Panc1 (cell line): ENCODE measurements around the gene CTNND2. TPM values are rescaled to one million over a fixed set of nuclear protein-coding genes. Genes with fewer than 3 reads are reported as not detected.
A peak's percentile ranks its signal among the peaks of the same experiment; 100 is the strongest.

ENCODE experiments used
- ATAC-seq: fragments of 200-7000 bp; cut with Tn5 transposase; 2 replicates; pipeline ENCODE4 v1.9.1; 2020; ENCODE audit warnings: mild to moderate bottlenecking, moderate library complexity
- BruUV-seq: library from RNA; stranded (reverse); fragments of 400-500 nt; replicated peaks from 2 replicates; lab custom pipeline; 2021; lab: Mats Ljungman, UMichigan
- CTCF ChIA-PET: fragments of 300-600 bp; sonication (Branson Sonifier 250); formaldehyde crosslinking; loops from one replicate; lab custom pipeline; 2022; ENCODE audit warnings: antibody characterized with exemption; lab: Charles Lee
- POLR2A ChIA-PET: fragments of 300-600 bp; sonication (Branson Sonifier 250); formaldehyde crosslinking; loops from one replicate; lab custom pipeline; 2022; ENCODE audit warnings: antibody characterized with exemption; lab: Charles Lee
- DNase-seq: peaks from one replicate; pipeline ENCODE4 v3.0.0-alpha.2; 2010; ENCODE audit warnings: low read depth, low spot score
- H3K27ac ChIP-seq: 2 replicates; pipeline ENCODE4 v1.5.1; 2011; ENCODE audit warnings: mild to moderate bottlenecking, low read length, inconsistent platforms
- H3K27me3 ChIP-seq: fragments of 200-500 bp; sonication (Bioruptor generic); 2 replicates; pipeline ENCODE4 v1.6.0; 2014; ENCODE audit warnings: low read length, inconsistent platforms; ENCODE audit not compliant: control insufficient read depth, insufficient read depth
- H3K36me3 ChIP-seq: fragments of 200-500 bp; sonication (Bioruptor generic); 2 replicates; pipeline ENCODE4 v1.5.1; 2014; ENCODE audit warnings: inconsistent platforms, mild to moderate bottlenecking, low read length, moderate library complexity; ENCODE audit not compliant: control insufficient read depth, insufficient read depth
- H3K4me1 ChIP-seq: 2 replicates; pipeline ENCODE4 v1.5.1; 2011; ENCODE audit warnings: inconsistent platforms, mild to moderate bottlenecking, low read length, moderate library complexity; ENCODE audit not compliant: control insufficient read depth, insufficient read depth
- H3K4me3 ChIP-seq, 2 experiments: 2 replicates each; pipeline ENCODE4 v1.5.1; 2011 to 2012; ENCODE audit warnings: low read depth in 2 of 2, low read length in 2 of 2, mild to moderate bottlenecking in 2 of 2, inconsistent platforms in 1 of 2, moderate library complexity in 1 of 2
- H3K9me3 ChIP-seq: fragments of 200-500 bp; sonication (Bioruptor generic); 2 replicates; pipeline ENCODE4 v1.5.1; 2014; ENCODE audit warnings: low read depth, mild to moderate bottlenecking, inconsistent platforms, low read length, moderate library complexity; ENCODE audit not compliant: control insufficient read depth, insufficient read depth
- CTCF ChIP-seq: fragments of 450-650 bp; IDR thresholded peaks from 2 replicates; pipeline ENCODE4 v1.5.1; 2017; ENCODE audit warnings: mild to moderate bottlenecking
- POLR2AphosphoS5 ChIP-seq: IDR thresholded peaks from 2 replicates; pipeline ENCODE4 v1.6.1; 2012; ENCODE audit warnings: mild to moderate bottlenecking, low read depth, low read length, moderate library complexity
- REST ChIP-seq, 2 experiments: IDR thresholded peaks; 2 replicates each; pipeline ENCODE4 v1.6.1; 2011 to 2012; ENCODE audit warnings: low read depth in 2 of 2, control low read depth in 1 of 2, low read length in 1 of 2, mild to moderate bottlenecking in 1 of 2, moderate library complexity in 1 of 2; ENCODE audit not compliant: insufficient read depth in 1 of 2
- SIN3A ChIP-seq: IDR thresholded peaks from 2 replicates; pipeline ENCODE4 v1.6.1; 2012; ENCODE audit warnings: low read depth, mild to moderate bottlenecking, low read length, moderate library complexity, borderline replicate concordance; ENCODE audit not compliant: insufficient read depth
- TCF7L2 ChIP-seq: IDR thresholded peaks from 2 replicates; pipeline ENCODE4 v1.6.1; 2011; ENCODE audit warnings: mild to moderate bottlenecking, low read depth, low read length, inconsistent platforms
- in situ Hi-C: cut with HindIII; loops from 2 replicates; pipeline ENCODE4 v1.10.0; 2016; ENCODE audit warnings: low sequenced_read_pairs, low pct_unique_long_range_greater_than_20kb
- intact Hi-C: fragments of 100-400 bp; cut with micrococcal nuclease; formaldehyde crosslinking; loops from one replicate; pipeline ENCODE4 v1.10.0; 2022; ENCODE audit not compliant: unreplicated experiment
- total RNA-seq: library from RNA; stranded (reverse); gene quantifications from one replicate; pipeline ENCODE4 v1.2.1, GENCODE V29; 2021; ENCODE audit not compliant: unreplicated experiment

Gene CTNND2
- total RNA-seq, 1 experiment from 2014 or later, result 1.0 TPM

- ChIA-PET CTCF (no interaction called here), POLR2A (no interaction called here)
- DNase-seq (no peak), ATAC-seq (no peak)
- no peak overlapping the region for H3K27ac ChIP-seq
- no peak overlapping the region for H3K4me3 ChIP-seq
- no peaks in the 10 kb centered on the region for H3K36me3 ChIP-seq
- BruUV-seq, result no TSS peak
- peak; percentile 55; the same call in 1 of the 2 replicates for TF ChIP-seq TCF7L2
- no peak for TF ChIP-seq POLR2AphosphoS5
- TF ChIP-seq CTCF, result no peak
- TF ChIP-seq SIN3A, result no peak
- no peak for TF ChIP-seq REST (IDR thresholded peaks at IDR 0.05; ENCODE audit: insufficient read depth in 1 of 2, low read depth in 2 of 2, low read length in 1 of 2)
- in situ Hi-C loops, result no loop called here
- intact Hi-C loops, result no loop called here
- no peaks in the 10 kb centered on the region for H3K4me1 ChIP-seq
- no peaks in the 10 kb centered on the region for H3K9me3 ChIP-seq
- no peaks in the 10 kb centered on the region for H3K27me3 ChIP-seq
These were observed 294.5 kb downstream of the CTNND2 start for GRCh38 chr5:11609570-11610303.

GRCh38 chr5:11608530-11608929 is 295.7 kb downstream of the CTNND2 start:
- no peak overlapping the region for H3K27ac ChIP-seq
- intact Hi-C loops (no loop called here), in situ Hi-C loops (no loop called here)
- no peaks in the 10 kb centered on the region for H3K9me3 ChIP-seq
- DNase-seq (no peak), ATAC-seq (no peak)
- no peaks in the 10 kb centered on the region for H3K36me3 ChIP-seq
- H3K4me1 ChIP-seq, result no peaks in the 10 kb centered on the region
- ChIA-PET CTCF (no interaction called here), POLR2A (no interaction called here)
- no peak for TF ChIP-seq SIN3A
- TF ChIP-seq POLR2AphosphoS5, result no peak
- no peak for TF ChIP-seq CTCF
- no peak for TF ChIP-seq TCF7L2
- no peak for TF ChIP-seq REST (IDR thresholded peaks at IDR 0.05; ENCODE audit: insufficient read depth in 1 of 2, low read depth in 2 of 2, low read length in 1 of 2)
- BruUV-seq, result no TSS peak
- no peaks in the 10 kb centered on the region for H3K27me3 ChIP-seq
- H3K4me3 ChIP-seq, result no peak overlapping the region
